ENCODE data around the gene SLC23A2.

SLC23A2 gene

GRCh38 chr20:4836473-4836872 lies 164.8 kb downstream of the SLC23A2 start:
- DNase-seq, result no peak

- DNase-seq, result no peak
Observed at GRCh38 chr20:4835244-4836177, 165.8 kb downstream of the SLC23A2 start.

GRCh38 chr20:4833074-4833728 lies 168.1 kb downstream of the SLC23A2 start:
- no peak for DNase-seq

GRCh38 chr20:4832469-4832868 lies 168.8 kb downstream of the SLC23A2 start:
- DNase-seq, result no peak

GRCh38 chr20:4830696-4831095 lies 170.6 kb downstream of the SLC23A2 start:
- no peak for DNase-seq

GRCh38 chr20:4830259-4830658 lies 171.1 kb downstream of the SLC23A2 start:
- DNase-seq, result no peak

GRCh38 chr20:4829514-4830215 lies 171.6 kb downstream of the SLC23A2 start:
- DNase-seq, result no peak

GRCh38 chr20:4828830-4829513 lies 172.3 kb downstream of the SLC23A2 start:
- DNase-seq, result no peak

GRCh38 chr20:4821590-4821989 lies 179.7 kb downstream of the SLC23A2 start:
- DNase-seq, result no peak

- DNase-seq, result no peak
Observed at GRCh38 chr20:4820806-4821518, 180.3 kb downstream of the SLC23A2 start.

- no peak for DNase-seq
Observed at GRCh38 chr20:4819901-4820300, 181.4 kb downstream of the SLC23A2 start.

GRCh38 chr20:4817230-4817671 lies 184.1 kb downstream of the SLC23A2 start:
- no peak for DNase-seq

GRCh38 chr20:4815628-4816027 lies 185.7 kb downstream of the SLC23A2 start:
- no peak for DNase-seq

- peak; percentile 78 for DNase-seq
Observed at GRCh38 chr20:4814696-4815252, 186.5 kb downstream of the SLC23A2 start.

GRCh38 chr20:4813863-4814695 lies 187.2 kb downstream of the SLC23A2 start:
- peak; percentile 44 for DNase-seq

- DNase-seq, result peak; percentile 23
Observed at GRCh38 chr20:4813076-4813862, 188.0 kb downstream of the SLC23A2 start.

- DNase-seq, result no peak
Observed at GRCh38 chr20:4812641-4813075, 188.7 kb downstream of the SLC23A2 start.

GRCh38 chr20:4812216-4812615 lies 189.1 kb downstream of the SLC23A2 start:
- no peak for DNase-seq

GRCh38 chr20:4811661-4812181 lies 189.6 kb downstream of the SLC23A2 start:
- DNase-seq, result peak; percentile 31

GRCh38 chr20:4811257-4811656 lies 190.1 kb downstream of the SLC23A2 start:
- DNase-seq, result no peak

Measured in stimulated activated naive CD4-positive, alpha-beta T cell treated with Interleukin-2 at 50 U/mL for 16 hours (primary cell).